ENCODE results near the gene CD207.

The CD207 gene

DNA sequence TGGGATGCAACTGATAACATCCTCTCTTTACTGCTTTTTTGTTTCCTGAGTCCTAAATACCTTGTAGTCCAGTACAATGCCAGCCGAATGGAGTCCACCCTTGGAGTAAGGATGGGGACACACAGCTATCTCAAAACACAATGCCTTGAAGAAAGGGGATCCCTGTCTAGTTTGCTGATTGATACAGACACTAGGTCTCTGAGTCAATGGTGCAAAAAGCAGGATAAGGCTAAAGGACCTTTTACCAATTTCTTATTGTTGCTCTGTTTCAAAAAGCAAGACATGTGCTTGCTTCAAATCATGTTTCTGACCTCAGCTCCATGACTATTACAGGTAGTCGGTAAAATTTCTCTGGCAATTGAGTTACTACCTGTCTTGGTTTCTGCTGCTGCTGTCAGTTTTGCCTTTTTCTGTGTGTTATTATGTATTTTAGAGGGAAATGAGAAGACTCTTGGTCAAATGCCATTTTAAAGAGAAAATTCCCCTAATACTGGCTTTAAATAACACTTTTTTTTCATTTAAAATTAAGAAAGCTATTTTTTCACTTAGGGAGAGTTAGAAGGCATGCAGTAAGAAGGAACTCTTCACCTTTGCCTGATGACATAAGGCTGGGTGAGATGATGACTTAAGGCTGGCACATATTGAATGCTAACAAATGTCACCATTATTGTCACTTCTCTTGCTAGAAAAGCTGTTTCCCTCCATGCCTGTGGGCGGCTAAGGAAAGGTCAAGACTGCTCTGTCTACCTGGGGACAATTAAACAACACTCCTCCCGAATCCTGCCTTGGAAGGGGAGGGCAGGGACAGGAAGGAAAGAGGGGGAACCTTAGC lies 40.2 kb downstream of the CD207 start:
- no peak for DNase-seq (ENCODE audit: low read depth in 2 of 2)

DNA sequence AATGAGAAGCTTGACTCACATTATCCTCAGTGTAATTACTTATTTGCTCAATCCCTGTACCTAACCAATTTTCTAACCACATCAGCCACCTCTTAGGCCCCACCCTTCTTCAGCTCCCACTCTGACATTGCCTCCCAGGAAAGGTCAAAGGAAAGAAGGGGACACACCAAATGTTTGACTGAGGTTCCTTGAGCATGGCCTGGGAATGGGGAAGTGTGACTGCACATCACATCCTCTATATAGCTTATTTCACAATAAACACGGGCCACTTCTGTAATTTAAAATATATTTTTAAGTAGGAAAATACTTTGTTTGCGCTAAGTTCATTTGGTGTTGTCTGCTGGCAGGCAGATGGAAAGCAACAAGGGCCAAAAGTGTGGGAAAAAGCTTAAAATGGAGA lies 42.2 kb downstream of the CD207 start:
- no peak for DNase-seq (ENCODE audit: low read depth in 2 of 2)

DNA sequence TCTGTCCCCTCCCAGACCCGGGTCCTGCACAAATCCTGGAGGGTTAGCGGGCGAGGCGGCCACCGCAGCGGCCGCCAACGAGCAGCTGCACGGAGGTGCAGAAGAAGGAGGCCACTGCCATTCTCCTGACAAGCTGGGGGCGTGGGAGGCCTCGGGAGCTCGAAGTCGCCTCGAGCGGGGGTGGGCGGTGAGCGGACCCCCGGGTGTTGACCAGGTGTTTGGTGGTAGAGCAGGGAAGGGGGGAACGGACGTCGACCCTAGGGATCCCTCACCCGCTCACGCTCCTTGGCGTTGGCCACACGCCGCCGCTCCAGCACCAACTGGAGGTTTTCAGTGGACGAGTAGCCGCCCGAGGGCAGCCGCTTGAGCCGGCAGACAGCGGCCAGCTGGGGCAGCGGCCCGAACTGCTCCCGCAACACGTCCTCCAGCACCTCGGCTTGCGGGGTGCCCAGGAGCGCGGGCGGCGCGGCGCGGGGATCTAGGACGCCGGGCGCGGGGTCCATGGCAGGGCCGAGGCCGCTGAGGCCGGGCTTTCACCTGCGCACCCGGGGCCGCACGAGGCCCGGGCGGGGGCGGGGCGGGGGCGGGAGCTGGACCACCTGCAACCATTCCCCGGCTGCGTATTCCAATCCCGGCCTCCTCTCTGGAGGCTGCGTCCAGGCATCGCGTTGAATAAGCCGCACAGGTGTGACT lies 45.3 kb downstream of the CD207 start, which contains the start of gene FIGLA:
FIGLA (minus strand) TSS at position 508 of the 693 bp plus-strand sequence; CDS start at position 503, 5 bp downstream.
- no peak for DNase-seq (ENCODE audit: low read depth in 2 of 2)

DNA sequence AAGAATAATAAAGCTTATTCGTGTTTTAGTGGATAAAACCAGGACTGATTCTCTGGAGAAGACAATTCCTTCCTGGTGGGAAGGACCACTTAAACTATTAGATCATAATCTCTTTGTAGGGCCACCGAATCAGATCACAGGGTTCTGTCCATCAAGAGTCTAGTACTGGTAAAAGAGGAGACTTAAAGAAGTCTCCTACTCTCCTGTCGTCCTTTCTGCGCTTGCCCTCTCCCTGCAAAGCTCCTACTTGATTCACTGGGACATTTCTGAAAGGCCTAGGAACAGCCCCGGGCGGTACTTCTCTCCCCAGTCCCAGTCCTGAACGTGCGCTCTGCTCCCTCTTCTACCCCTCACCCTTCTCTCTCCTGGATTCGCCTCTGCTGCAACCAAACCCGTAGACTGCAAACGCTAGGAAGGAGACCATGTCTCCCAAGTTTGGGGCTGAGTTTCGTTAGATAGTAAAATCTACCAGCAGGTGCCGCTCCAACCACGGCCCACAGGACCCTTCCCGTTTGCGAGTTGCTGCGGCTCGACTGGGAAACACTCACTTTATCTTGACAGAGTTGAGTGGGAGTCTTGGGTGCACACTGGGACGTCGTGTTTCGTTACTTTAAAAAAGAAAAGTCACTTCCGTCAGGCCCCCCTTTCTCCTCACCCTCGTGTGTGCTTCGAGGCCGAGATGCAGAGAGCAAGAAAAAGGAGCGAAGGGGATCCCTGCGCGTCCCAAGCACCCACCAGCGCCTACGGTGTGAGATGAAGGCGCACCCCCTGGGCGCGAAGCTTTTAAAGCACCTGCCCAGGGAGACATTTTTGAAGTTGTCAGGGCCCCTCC lies 46.1 kb downstream of the CD207 start:
- peak; percentile 56 to 62 for DNase-seq (ENCODE audit: low read depth in 2 of 2)

DNA sequence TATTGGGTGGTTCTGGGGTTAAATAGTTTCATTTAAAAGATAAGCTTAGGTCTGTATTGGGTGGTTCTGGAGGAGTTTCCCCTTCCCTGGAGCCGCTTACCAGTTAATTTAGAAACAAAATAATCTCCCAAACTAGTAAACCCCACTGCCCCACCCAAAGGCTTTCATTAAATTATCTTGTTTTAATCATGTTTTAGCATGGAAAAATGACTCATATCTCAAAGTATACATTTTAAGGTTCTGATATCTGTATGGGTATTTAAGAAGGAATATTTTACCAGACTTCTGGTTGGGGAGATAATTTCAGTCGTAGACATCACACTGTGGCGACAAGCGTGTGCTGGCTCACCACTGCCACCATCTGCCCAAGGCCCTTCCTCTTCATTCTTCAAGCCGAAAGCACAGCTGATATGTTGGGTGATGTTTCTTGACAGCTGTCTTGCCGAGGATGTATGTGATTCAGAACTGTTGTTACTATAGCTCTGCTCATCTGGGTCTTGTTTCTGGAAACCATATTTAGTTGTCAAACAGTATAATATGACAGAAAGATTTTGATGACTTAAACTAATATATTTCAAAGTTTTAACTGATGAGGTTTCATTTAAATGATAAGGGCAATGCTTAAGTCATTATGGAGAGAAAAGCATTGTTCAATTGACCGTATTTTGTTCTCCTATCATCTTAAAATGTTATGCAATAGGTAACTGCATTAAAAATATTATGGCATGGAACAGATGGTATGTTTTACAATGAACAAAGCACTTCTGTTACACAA lies 50.3 kb downstream of the CD207 start:
- peak in 1 of 2 donors; percentile 47 for DNase-seq (ENCODE audit: low read depth in 2 of 2)

DNA sequence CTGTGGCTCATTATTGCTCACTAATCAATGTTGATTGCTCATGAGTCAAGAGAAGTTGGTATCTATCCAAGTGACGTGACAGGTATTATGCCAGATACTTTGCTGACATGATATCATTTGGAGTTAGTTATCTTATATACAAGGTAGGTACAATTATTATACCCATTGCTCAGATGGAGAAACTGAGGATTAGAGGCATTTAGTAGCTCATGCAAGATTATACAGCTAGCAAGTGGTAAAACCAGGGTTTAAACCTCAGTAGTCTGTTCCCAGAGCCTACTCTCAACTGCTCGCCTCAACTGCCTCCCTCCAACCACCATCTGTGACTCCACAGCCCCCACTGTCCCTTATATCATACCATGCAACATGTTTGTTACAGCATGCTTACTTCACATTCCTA lies 51.3 kb downstream of the CD207 start:
- no peak for DNase-seq (ENCODE audit: low read depth in 2 of 2)
